DLD1 (cell line): Measurements from ENCODE around the gene NTSR1.

Source experiments
- in situ Hi-C: cut with HindIII; loops from 2 replicates; pipeline ENCODE4 v1.10.0; 2017; ENCODE audit warnings: low sequenced_read_pairs

NTSR1 gene

DNA sequence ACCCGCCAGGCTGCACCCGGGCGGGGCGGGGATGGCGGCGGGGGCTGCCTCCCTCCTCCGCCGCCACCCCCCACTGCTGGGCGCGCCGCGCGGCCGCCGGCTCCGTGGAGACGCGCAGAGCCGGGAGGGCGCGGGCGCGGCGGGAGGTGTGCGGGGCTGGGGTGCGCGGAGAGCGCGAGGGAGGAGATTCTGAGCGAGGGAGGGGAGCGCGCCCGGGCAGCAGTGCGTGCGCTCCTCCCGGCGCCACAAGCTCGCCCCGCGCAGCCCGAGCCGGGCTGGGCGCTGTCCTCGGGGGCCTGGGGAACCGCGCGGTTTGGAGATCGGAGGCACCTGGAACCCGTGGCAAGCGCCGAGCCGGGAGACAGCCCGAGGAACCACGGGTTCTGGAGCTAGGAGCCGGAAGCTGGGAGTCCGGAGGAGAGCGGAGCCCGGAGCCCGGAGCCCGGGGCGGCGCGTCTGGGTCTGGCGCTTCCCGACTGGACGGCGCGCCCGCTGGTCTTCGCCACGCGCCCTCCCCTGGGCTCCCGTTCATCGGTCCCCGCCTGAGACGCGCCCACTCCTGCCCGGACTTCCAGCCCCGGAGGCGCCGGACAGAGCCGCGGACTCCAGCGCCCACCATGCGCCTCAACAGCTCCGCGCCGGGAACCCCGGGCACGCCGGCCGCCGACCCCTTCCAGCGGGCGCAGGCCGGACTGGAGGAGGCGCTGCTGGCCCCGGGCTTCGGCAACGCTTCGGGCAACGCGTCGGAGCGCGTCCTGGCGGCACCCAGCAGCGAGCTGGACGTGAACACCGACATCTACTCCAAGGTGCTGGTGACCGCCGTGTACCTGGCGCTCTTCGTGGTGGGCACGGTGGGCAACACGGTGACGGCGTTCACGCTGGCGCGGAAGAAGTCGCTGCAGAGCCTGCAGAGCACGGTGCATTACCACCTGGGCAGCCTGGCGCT is at the start of gene NTSR1:
NTSR1 (plus strand) TSS at position 246 of the 946 bp plus-strand sequence; CDS start at position 618, 372 bp downstream.
- in situ Hi-C loops: no loop called here

GRCh38 chr20:62659488-62660239 is 49.0 kb upstream of the NTSR1 start:
- in situ Hi-C loops: no loop called here

- in situ Hi-C loops: no loop called here
Measured at GRCh38 chr20:62660240-62660615, 48.4 kb upstream of the NTSR1 start.

DNA sequence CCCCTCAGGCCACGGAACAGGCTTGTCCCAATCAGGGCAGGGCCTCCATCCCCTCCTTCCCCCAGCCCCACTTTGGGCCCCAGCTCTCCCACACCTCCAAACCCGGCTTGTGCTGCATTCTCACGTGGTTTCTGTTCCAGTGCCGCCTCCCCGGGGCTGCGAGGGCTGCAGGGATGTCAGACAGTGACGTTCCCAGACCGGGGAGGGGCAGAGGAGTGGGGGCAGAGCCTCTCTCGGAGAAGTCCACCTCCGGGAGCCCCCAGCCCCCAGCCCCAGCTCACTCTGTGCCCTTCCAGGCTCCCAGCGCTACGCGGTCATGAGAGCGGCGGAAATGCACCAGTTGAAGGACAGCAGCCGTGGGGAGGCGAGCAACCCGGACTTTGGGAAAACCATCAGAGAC is 47.9 kb upstream of the NTSR1 start:
- in situ Hi-C loops: no loop called here

GRCh38 chr20:62661647-62662046 is 47.0 kb upstream of the NTSR1 start:
- in situ Hi-C loops: no loop called here

DNA sequence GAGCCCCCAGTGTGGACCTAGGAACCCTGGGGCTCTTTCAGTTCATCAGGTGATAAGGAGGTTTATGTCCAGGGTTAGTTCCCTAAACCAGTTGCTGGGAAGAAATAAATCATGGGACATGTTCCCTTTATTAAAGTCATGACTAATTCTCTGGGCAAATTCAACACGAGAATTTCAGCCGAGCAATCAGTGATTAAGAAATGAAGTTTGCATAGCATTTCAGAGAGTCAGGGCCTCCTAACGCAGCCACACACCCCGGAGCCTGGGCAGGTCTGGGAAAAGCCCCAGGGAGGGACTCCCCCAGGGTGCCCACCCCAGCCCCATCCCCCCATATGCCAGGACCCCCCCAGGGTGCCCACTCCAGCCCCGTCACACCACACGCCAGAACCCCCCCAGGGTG is 46.2 kb upstream of the NTSR1 start:
- in situ Hi-C loops: no loop called here

DNA sequence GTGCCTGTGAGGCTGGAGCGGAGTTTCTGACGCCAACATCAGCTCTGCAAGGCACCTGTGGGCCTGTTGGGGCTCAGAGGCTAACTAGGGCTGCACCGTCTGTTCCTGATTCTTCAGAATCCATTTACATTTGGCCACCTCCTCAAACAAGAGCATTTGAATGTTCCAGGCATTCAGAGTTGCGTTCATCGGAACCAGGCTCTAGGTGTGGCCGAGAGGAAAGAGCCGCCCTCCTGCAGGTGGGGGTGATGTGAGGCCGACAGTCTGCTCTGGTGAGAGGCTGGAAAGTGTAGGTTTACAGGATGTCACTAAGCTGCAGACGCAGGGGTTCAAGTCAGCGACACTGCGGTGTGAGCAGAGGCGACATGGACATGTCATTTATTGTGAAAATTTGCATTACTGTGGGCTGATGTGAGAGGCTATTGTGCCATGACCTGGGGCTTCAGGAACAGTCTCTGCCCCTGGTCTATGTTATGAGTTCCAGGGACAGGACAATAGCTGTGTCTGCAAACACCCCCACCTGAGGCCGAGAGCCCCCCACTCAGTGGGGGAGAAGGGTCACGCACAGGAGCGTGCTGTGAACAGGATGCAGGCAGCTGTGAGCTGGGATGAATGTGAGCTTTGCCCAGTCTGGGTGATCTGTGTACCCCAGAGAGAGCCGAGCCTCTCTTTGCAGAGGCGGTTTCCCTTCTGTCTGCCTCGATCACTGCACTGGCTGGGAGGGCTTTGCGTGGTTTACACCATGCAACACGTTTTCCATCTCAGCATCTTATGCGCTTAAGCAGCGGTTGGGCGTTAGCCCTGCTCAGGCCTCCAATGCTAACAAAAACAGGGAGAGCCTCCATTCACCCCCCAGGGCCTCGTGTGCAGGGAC is 45.3 kb upstream of the NTSR1 start:
- in situ Hi-C loops: no loop called here

- in situ Hi-C loops: no loop called here
Measured at GRCh38 chr20:62664019-62664971, 44.3 kb upstream of the NTSR1 start.

DNA sequence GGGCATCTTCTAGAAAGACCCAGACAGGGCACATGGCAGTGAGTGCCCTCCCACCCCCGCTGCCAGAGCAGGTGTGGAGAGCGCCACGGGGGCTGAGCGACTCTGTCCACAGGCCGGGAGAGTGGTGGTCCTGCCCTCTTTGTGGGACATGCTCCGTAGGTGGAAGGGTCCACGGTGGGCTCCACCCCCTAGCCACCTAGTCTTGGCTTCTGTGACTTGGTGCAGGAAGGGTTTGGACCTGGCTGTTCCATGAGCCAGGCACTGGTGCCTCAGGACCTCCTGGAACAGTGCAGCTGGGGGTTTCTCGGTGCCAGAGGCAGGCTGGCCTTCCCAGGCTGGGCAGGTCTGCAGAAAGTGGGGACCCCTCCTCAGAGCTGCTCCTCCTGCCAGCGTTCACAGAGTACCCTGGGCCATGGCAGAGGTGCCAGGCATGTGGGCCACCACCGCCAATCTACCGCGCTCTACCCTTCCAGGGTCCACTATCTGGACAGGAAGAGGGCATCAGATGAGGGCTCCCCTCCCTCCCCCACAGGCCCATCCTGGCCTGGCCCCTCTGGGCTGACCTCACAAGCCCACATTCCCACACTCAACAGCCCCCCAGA is 43.4 kb upstream of the NTSR1 start:
- in situ Hi-C loops: no loop called here

DNA sequence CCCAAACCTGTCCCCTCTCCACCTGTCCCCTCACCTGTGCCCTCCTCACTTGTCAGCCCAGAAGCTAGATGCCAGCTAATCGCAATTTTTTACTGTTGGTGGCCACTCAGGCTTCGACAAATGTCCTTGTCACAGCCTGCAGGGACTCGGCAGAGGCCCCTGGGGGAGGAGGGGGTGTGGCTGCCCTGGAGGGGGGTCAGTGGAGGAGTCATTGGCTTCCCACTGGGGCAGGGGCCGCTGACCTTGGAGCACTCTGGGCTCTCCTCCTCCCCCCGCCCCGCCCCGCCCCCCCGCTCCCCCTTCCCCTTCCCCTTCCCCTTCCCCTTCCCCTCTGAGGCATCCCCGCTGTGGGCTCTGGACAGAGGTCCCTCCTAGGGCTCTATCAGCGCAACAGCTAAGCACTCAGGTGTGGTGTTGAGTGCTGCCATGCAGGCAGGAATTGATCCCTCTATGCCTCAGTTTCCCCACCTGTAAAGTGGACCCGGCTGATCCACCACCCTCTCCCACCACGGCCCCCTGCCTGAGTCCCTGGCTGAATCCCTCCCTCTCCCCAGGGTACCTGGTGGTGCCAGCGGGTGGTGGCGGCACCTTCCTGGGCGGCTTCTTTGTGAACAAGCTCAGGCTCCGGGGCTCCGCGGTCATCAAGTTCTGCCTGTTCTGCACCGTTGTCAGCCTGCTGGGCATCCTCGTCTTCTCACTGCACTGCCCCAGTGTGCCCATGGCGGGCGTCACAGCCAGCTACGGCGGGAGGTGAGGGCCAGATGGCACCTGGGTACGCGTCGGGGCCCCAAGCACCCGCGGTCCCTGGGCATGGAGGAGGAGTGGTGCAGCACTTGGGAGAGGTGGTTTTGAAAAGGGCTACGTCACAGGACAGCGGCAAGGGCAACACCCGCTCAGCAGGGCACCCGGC is 42.6 kb upstream of the NTSR1 start:
- in situ Hi-C loops: no loop called here

GRCh38 chr20:62666736-62667529 is 41.7 kb upstream of the NTSR1 start:
- in situ Hi-C loops: no loop called here

DNA sequence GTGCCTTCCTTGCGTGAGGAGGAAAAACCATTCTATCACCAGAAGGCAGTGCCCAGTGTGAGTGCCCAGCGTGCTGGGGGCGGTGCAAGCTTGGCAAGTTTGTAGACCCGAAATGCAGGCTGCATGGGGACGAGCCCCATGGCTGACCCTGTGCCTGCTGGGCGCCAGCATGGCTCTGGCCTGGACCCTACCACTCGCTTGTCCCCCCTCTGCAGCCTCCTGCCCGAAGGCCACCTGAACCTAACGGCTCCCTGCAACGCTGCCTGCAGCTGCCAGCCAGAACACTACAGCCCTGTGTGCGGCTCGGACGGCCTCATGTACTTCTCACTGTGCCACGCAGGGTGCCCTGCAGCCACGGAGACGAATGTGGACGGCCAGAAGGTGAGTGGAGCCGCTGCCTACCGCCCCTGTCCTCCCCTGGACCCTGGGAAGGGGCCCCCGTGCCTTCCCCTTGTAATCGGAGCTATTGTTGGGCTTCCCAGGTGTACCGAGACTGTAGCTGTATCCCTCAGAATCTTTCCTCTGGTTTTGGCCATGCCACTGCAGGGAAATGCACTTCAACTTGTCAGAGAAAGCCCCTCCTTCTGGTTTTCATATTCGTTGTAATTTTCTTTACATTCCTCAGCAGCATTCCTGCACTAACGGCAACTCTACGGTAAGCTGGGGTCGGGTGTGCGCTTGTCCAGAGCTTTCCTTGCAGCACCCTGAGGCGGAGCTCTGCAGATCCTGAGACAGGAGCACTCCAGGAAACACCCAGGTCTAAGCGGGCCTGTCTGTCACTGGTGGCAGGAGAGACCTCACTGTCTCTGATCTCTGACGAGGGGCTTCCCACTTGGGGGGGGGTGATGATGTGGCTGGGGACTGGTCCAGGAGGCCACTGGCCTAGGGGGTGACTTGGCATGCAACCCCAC is 40.9 kb upstream of the NTSR1 start:
- in situ Hi-C loops: no loop called here

DNA sequence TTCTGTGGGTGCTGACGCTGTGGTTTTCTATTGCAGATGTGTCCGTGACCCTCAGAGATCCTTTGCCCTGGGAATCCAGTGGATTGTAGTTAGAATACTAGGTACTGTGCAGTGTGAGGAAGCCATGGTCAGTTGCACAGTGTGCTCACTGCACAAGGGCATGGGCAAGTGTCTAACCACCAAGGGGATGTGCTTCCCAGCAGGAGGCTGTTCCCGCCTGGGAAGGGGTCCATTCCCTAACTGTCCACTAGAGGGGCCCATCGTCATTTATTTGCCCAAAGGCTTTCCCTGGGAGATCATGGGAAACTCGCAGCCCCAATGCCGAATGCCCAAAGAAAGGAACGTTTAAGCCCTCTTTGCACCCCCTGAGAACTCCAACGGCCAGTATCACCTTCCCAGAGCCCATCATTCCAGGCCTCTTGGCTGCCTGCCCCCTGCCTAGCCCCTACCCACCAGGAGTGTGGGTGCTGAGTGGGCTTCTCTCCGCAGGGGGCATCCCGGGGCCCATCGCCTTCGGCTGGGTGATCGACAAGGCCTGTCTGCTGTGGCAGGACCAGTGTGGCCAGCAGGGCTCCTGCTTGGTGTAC is 40.1 kb upstream of the NTSR1 start:
- in situ Hi-C loops: no loop called here

- in situ Hi-C loops: no loop called here
Measured at GRCh38 chr20:62669249-62669648, 39.4 kb upstream of the NTSR1 start.

DNA sequence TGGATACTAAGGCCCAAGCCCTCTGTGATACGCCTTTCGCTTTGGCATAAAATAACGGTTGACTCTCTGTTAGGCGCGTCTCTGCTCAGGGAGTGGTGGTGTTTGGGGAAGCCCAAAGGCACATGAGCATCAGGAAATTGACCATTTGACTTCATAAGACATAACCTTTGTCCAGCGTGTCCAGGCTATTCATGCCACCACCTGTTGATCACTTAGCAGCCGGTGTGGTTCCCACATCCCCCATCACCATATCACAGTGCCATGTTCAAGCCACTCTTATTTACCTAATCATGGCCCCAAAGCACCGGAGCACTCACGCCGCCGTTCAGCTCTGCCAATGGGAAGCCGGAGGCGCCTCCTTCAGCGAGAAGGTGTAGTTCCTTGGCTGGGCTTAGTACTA is 38.5 kb upstream of the NTSR1 start:
- in situ Hi-C loops: no loop called here

DNA sequence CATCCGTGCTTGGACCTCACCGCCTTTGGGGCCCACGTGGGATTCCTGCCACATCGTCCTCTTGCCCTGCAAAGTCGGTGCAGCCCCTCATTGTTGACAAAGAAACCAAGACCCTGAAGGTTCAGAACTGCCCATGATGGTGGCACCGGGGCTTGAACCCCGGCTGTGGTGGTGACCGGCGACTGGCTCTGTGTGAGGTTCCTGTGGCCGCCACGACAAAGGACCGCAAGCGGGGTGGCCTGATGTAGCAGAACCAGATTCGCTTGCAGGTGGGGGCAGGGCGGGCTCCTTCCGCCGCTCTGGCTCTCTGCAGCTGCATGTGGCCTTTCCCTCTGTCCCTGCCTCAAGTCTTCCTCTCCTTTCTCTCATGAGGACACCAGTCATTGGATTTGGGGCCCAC is 37.6 kb upstream of the NTSR1 start:
- in situ Hi-C loops: no loop called here
